Measurements from ENCODE around the gene PDGFC. TPM values are rescaled to one million over a fixed set of nuclear protein-coding genes. Genes with fewer than 3 reads are reported as not detected.

The PDGFC gene
- total and polyA plus RNA-seq, 7 donors, result 3.0 to 44.4 (median 21.9) TPM

- Histone ChIP-seq H3K36me3 (no peaks in the 10 kb centered on the region), H3K27me3 (no peaks in the 10 kb centered on the region), H3K9me3 (peaks cover 0 to 3% (median 0%) of the 10 kb centered on the region in 4 donors), H3K4me3 (no peak overlapping the region), H3K4me1 (peaks cover 0 to 11% (median 0%) of the 10 kb centered on the region in 4 donors), H3K27ac (no peak overlapping the region)
- TF ChIP-seq POLR2A (IDR thresholded peaks at IDR 0.05), result no peak
- TF ChIP-seq EP300 (IDR thresholded peaks at IDR 0.05), result no peak
- no peak for TF ChIP-seq CTCF (IDR thresholded peaks at IDR 0.05)
- no peak for TF ChIP-seq POLR2AphosphoS5 (IDR thresholded peaks at IDR 0.05)
- DNase-seq, result no peak
- intact Hi-C loops (cut with DNase I), result no loop called here
- 89 to 97% methylated on average over 2 of the region's 2 CpGs for WGBS, 2 donors
Observed at GRCh38 chr4:156738766-156739165, 232.8 kb downstream of the PDGFC start.

- WGBS, 2 donors, result 52 to 71% methylated on average over 7 of the region's 7 CpGs
- no peak overlapping the region for H3K4me3 ChIP-seq
Observed at GRCh38 chr4:156734965-156735895, 236.4 kb downstream of the PDGFC start.

GRCh38 chr4:156733582-156733981 lies 238.0 kb downstream of the PDGFC start:
- WGBS, 2 donors, result 90 to 95% methylated on average over 1 of the region's 1 CpG
- Histone ChIP-seq H3K36me3 (no peaks in the 10 kb centered on the region), H3K9me3 (peaks cover 5 to 14% (median 7%) of the 10 kb centered on the region in 4 donors), H3K27me3 (no peaks in the 10 kb centered on the region), H3K4me1 (peaks cover 0 to 11% (median 0%) of the 10 kb centered on the region in 4 donors), H3K27ac (no peak overlapping the region), H3K4me3 (no peak overlapping the region)
- intact Hi-C loops (cut with DNase I), result no loop called here
- TF ChIP-seq CTCF (IDR thresholded peaks at IDR 0.05) (no peak), POLR2A (IDR thresholded peaks at IDR 0.05) (no peak)
- DNase-seq, result no peak

More at GRCh38 chr4:156734965-156735895, 236.4 kb downstream of the PDGFC start:
- Histone ChIP-seq H3K9me3 (peaks cover 5 to 14% (median 7%) of the 10 kb centered on the region in 4 donors), H3K36me3 (no peaks in the 10 kb centered on the region), H3K27ac (no peak overlapping the region), H3K27me3 (no peaks in the 10 kb centered on the region), H3K4me1 (peaks cover 0 to 11% (median 0%) of the 10 kb centered on the region in 4 donors)
- intact Hi-C loops (cut with DNase I), result no loop called here
- TF ChIP-seq POLR2AphosphoS5 (IDR thresholded peaks at IDR 0.05) (no peak), EP300 (IDR thresholded peaks at IDR 0.05) (no peak), CTCF (IDR thresholded peaks at IDR 0.05) (no peak), POLR2A (IDR thresholded peaks at IDR 0.05) (no peak)
- no peak for DNase-seq

- H3K4me1 ChIP-seq, result peaks cover 0 to 11% (median 0%) of the 10 kb centered on the region in 4 donors
- intact Hi-C loops (cut with DNase I), result no loop called here
- no peak for TF ChIP-seq POLR2A (IDR thresholded peaks at IDR 0.05)
- no peak for TF ChIP-seq POLR2AphosphoS5 (IDR thresholded peaks at IDR 0.05)
- no peak for TF ChIP-seq EP300 (IDR thresholded peaks at IDR 0.05)
- no peak for TF ChIP-seq CTCF (IDR thresholded peaks at IDR 0.05)
- H3K27ac ChIP-seq, result no peak overlapping the region
- no peaks in the 10 kb centered on the region for H3K27me3 ChIP-seq
- no peaks in the 10 kb centered on the region for H3K36me3 ChIP-seq
- H3K4me3 ChIP-seq, result no peak overlapping the region
- 95 to 96% methylated on average over 6 of the region's 6 CpGs for WGBS, 2 donors
- DNase-seq, result no peak
- peaks cover 5 to 11% (median 7%) of the 10 kb centered on the region in 4 donors for H3K9me3 ChIP-seq
Observed at GRCh38 chr4:156732634-156733033, 239.0 kb downstream of the PDGFC start.
